Stomach (tissue), 4 donors: ENCODE measurements around the gene EDN1.

Experiments
- POLR2A ChIP-seq, 4 donors: fragments of 450-650 bp; IDR thresholded peaks; one replicate each; pipeline ENCODE4 v1.6.1; 2016; ENCODE audit warnings: antibody characterized with exemption in 4 of 4, control low read depth in 2 of 4, mild to moderate bottlenecking in 1 of 4, moderate library complexity in 1 of 4
- POLR2AphosphoS5 ChIP-seq, 3 donors: sonication (generic); formaldehyde crosslinking; IDR thresholded peaks; one replicate each; pipeline ENCODE4 v1.6.1; 2016; ENCODE audit warnings: antibody characterized with exemption in 3 of 3
- TF ChIP-seq, protein P1 (sequence below), 7 experiments: fragments of 450-650 bp in 4 of 7; fragments of 200-600 bp in 3 of 7; sonication (generic) in 3 of 7; IDR thresholded peaks; one replicate each; pipeline ENCODE4 v1.5.1; 2016 to 2019; ENCODE audit warnings: antibody characterized with exemption in 7 of 7, control low read depth in 2 of 7, mild to moderate bottlenecking in 1 of 7

- no peak for TF ChIP-seq POLR2AphosphoS5 (IDR thresholded peaks at IDR 0.05)
- TF ChIP-seq, protein P1, sequence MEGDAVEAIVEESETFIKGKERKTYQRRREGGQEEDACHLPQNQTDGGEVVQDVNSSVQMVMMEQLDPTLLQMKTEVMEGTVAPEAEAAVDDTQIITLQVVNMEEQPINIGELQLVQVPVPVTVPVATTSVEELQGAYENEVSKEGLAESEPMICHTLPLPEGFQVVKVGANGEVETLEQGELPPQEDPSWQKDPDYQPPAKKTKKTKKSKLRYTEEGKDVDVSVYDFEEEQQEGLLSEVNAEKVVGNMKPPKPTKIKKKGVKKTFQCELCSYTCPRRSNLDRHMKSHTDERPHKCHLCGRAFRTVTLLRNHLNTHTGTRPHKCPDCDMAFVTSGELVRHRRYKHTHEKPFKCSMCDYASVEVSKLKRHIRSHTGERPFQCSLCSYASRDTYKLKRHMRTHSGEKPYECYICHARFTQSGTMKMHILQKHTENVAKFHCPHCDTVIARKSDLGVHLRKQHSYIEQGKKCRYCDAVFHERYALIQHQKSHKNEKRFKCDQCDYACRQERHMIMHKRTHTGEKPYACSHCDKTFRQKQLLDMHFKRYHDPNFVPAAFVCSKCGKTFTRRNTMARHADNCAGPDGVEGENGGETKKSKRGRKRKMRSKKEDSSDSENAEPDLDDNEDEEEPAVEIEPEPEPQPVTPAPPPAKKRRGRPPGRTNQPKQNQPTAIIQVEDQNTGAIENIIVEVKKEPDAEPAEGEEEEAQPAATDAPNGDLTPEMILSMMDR (IDR thresholded peaks at IDR 0.05): no peak
- TF ChIP-seq POLR2A (IDR thresholded peaks at IDR 0.05): no peak
These were observed 35.7 kb downstream of the EDN1 start for GRCh38 chr6:12325872-12326271.
